NT2/D1 (cell line): ENCODE results near the gene RASAL1.

Experiments
- SUZ12 ChIP-seq: IDR thresholded peaks from 2 replicates; pipeline ENCODE4 v1.6.1; 2011; ENCODE audit not compliant: insufficient read length, insufficient read depth; ENCODE audit errors: extremely low read depth
- YY1 ChIP-seq: IDR thresholded peaks from 2 replicates; pipeline ENCODE4 v1.6.1; 2011; ENCODE audit not compliant: insufficient read length, insufficient read depth
- ZNF274 ChIP-seq: IDR thresholded peaks from 2 replicates; pipeline ENCODE4 v1.6.1; 2011; ENCODE audit warnings: mild to moderate bottlenecking, low read depth, low read length

GRCh38 chr12:113087193-113087592, 48.4 kb downstream of the RASAL1 start:
- TF ChIP-seq YY1 (no peak), ZNF274 (no peak), SUZ12 (no peak)
